ELR (cell line): Measurements from ENCODE around the gene KIRREL3.
A peak's percentile ranks its signal among the peaks of the same experiment; 100 is the strongest.

Source experiments
- DNase-seq: peaks from one replicate; pipeline ENCODE4 v3.0.0-alpha.2; 2015; ENCODE audit warnings: low read depth

The KIRREL3 gene

GRCh38 chr11:126736682-126737572, 263.6 kb downstream of the KIRREL3 start:
- DNase-seq, result no peak

GRCh38 chr11:126734752-126735151, 265.8 kb downstream of the KIRREL3 start:
- no peak for DNase-seq

- DNase-seq, result no peak
Observed at GRCh38 chr11:126733685-126734084, 266.9 kb downstream of the KIRREL3 start.

GRCh38 chr11:126732981-126733380, 267.6 kb downstream of the KIRREL3 start:
- DNase-seq, result no peak

- no peak for DNase-seq
Observed at GRCh38 chr11:126731576-126732142, 268.9 kb downstream of the KIRREL3 start.

DNA sequence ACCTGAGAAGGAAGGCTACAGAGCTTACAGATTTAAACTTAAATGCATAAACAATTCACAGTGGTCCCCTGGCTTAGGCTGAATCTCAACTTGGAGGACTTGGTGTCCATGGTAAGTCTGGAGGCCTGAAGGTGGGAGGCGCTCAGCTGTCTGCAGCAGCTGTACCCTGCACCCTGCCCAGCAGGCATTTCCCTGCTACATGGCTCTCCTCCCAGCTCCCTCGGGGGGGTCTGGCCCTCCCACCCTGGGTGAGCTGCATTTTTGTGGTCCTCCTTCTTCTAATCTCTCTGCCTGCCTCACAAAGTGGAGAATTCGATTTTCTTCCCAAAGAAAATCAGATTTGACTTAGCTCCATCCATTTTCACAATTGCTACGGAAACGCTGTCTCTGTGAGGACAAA, 273.2 kb downstream of the KIRREL3 start:
- DNase-seq, result no peak

DNA sequence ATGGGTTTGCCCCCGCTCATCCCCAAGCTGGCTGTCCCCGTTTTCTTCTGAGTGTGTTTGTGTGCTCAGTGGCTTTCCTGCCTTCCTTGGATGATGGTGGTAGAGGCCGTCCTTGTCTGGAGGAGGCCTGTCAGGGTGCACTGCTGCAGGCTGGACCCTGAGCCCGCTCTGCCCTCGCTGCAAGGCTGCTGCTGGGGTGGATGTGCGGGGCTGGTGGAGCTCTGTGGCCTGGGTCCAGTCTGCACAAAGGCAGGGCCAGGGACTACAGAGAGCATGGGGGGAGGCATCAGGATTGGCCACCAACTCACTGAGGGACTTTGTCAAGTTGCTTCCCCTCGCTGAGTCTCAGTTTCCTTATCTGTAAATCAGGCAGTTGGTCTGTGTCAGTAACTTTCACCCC, 275.0 kb downstream of the KIRREL3 start:
- DNase-seq, result no peak

DNA sequence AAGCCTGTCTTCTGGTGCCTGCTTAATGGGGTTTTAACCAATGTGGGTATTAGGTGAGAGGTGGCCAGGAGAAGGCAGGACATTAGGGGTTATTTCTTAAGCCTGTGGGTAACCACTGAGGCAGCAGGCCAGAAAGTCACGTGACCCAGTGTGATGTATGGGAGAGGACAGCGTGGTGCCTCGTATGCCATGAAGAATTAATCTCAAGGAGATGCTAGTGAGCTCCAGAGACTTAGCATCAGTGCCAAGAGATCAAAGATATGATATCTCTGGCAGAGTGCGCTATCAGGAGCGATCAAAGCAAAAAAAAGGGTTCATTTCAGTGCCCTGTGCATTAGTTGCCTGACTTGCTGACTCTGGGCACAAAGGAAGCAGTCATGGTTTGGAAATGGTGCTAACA, 275.5 kb downstream of the KIRREL3 start:
- DNase-seq, result no peak

DNA sequence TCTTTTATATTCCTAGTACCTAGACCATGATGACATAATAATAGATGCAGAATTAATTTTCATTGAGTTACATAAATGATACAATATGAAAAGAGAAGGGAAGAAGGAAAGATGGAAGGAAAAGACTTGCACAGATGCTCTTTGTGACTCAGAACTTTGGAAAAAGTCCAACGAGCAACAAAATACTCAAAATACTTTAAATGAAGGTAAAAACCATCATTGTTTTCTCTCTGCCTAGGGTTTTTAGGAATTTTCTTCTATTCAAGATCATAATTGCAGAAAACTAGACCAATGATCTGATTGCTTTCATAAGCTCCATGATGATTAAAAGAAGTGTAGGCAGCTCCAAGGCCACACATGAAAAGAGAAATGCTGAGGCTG, 276.9 kb downstream of the KIRREL3 start:
- DNase-seq, result peak; percentile 31

DNA sequence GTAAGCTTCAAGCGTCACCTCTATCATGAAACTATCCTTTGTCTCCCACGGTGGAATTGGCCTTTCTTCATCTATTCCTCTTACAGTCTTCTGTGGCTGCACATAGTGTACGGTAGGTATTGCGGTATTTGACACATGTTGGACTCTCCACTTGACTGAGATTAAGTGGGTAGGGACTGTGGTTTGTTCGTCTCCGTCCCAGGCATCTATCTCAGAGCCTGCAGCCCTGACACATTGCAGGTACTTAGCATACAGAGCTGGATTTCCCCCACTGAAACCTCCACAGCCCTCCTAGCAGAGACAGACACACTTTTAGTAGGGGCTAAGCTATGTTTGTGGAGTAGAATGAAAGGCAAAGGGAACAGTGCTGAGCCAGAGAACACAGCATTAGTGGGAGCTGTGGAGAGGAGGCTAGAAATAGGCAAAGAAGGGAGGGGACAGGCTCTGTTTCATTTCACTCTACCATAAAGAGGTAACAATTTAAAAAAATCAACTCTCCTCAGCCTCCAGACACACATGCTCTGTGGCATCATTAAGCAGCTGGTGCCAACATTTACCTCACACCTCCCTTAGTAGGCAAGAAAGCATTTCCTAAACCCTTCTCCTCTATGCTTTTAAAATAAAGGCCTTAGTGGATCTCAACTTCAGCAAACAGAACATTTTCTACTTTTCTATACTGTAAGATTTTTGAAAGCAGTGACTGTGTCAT, 277.5 kb downstream of the KIRREL3 start:
- DNase-seq, result no peak

DNA sequence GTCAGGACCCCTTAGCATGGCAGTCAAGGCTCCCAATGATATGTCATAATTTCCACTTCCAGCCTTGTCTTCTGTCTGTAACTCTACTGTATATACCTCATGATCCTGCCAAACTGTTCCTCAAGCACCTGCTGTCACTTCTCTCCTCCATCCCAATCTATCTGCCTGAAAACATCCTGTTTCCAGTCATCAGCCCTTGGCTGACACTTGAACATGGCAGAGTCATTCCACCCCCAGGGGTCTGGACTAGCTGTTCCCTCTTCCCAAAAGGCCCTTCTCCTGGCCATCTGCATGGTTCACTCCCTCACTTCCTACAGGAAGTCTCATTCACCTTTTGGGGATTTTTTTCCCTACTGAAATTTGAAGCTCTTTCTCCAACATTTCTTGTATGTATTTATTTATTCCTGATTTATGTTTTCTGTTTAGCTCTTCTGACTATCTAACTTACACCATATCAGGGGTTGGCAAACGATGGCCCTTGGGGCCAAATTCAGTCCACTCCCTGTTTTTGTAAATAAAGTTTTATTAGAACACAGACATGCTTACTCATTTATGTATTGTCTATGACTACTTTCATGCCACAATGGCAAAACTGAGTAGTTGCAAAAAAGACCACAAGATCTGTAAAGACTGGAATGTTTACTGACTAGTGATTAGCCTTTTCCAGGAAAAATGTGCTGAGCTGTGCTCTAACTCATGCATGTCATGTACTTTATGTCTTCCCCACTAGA, 278.4 kb downstream of the KIRREL3 start:
- DNase-seq, result no peak

DNA sequence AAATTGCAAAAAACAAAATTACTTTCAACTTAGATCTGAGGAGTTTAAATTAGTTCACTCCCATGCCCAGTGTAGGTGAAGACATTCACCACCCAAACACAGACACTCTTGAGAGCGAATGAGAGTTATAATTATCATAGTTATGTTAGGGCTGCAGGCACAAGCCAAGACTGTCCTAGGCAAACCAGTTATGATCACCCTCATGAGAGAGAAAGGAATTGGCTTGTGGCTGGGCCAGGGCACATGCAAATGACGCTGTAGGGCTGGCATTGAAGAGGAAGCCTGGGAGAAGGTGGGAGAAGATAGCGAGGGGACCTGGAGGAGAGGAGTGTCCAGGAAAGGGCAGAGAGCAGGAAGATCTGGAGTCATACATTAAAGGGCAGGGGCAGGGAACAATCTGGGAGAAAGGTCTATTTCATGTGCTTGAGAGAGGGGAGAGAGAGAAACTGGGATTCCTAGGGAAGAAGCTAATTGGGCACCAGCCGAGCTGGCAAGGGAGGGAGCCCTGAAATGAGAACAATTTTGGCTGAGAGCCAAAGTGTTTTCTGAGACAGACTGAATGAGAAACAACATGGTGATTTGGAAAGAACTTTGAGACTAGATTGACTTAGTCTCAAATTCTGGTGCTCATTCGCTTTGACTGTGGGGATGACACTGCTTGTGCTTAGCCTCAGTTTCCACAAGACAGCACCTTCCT, 279.9 kb downstream of the KIRREL3 start:
- no peak for DNase-seq

DNA sequence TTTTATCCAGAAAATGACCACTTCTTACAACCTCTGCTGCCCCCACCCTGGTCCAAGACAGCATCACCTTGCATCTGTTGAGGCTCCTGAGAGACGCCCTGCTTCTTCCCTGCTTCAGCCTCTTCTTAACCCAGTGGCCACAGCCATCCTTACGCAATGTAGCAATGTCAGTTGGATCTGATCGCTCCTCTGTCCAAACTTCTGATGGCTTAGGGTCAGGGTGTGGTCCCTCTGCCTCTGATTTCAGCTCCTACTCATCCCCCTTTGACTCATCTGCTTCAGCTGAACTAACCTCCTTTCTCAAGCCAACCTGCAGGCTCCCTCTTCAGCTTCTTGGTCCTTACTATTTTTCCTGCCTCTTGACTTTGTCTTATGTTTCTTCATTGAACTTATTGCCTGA, 280.8 kb downstream of the KIRREL3 start:
- peak; percentile 31 for DNase-seq

- DNase-seq, result peak; percentile 50
Observed at GRCh38 chr11:126718276-126718675, 282.3 kb downstream of the KIRREL3 start.

- DNase-seq, result peak; percentile 63
Observed at GRCh38 chr11:126716456-126717083, 284.0 kb downstream of the KIRREL3 start.

DNA sequence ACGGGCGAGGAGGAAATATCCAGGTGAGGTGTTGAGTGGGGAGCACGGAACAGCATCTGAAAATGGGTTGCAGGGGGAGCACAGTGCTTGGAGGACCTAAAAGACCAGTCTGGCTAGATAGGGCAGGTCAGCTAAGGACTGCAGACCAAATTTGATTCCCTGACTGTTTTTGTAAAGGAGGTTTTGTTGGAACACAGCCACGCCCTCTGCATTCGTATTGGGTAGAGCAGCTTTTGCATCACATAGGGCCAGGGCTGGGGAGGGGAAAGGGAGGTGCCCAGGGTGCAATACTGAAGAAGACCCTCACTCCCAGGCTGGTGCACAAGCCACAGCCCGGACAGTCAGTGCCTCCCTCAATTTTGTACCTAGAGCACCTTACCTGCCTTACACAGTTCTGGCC, 286.8 kb downstream of the KIRREL3 start:
- DNase-seq, result no peak

- no peak for DNase-seq
Observed at GRCh38 chr11:126711977-126712625, 288.5 kb downstream of the KIRREL3 start.

DNA sequence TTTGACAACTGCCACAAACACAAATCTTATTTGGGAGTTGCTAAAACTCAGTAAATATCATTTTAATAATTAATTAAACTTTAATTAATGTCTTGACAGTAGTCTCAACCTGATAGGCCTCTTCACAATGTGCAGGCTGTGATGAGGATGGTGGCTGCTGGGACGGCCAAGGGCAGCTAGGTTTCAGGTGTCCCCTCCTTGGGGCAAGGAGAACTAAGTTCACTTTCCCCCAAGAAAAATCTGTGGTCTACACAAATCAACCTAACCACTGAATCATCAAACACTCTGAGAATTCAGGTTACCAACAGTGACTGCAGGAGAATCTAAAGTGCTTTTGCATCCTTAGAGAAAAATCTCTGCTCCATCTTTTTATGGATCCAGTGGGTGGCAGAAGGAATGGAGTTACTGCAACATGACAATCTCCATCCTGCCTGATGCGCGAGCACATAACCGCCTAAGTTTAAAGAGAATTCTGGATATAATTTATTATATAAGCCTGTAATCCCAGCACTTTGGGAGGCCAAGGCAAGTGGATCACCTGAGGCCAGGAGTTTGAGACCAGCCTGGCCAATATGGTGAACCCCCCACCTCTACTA, 289.7 kb downstream of the KIRREL3 start:
- DNase-seq, result no peak

DNA sequence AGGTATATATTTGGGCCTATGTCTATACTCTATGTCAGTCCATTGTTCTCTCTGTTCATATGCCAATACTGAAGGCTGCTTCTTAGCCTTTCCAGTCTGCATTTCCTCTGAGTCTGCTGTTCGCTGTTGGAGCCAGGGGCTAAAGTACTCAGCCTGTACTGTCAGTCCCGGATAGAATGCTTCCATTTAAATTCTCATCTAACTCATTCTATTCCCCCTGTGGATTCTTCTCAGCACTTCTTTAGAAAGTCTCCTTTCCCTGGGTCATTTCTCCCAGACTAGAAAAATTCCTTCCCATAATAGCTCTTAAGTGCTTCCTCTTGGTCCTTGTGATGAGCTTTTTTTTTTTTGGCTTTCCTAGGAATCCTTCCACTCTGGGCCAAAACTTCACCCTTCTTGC, 293.1 kb downstream of the KIRREL3 start:
- DNase-seq, result no peak

- DNase-seq, result no peak
Observed at GRCh38 chr11:126704096-126704495, 296.5 kb downstream of the KIRREL3 start.
